Mesenchymal stem cell (in vitro differentiated cells and primary cell): Measurements from ENCODE around the gene PPP1R9A.
"Not testable (repeated sequence)": the region's sequence is repeated elsewhere in the genome, so short reads cannot be mapped to it uniquely, and the experiment has no call there.

ENCODE experiments used
- DNase-seq: peaks from one replicate; pipeline ENCODE4 v3.0.0-alpha.2; 2013
- H2AFZ ChIP-seq: one replicate; pipeline ENCODE4 v1.6.1; 2013; ENCODE audit warnings: low read depth, mild to moderate bottlenecking, control low read depth, inconsistent platforms, low read length, moderate library complexity
- H2AK5ac ChIP-seq: 2 replicates; pipeline ENCODE4 v1.6.1; 2013; ENCODE audit warnings: low read length, moderate library complexity, mild to moderate bottlenecking, inconsistent platforms; ENCODE audit not compliant: severe bottlenecking
- H2BK120ac ChIP-seq: one replicate; pipeline ENCODE4 v1.6.1; 2013; ENCODE audit warnings: low read depth, mild to moderate bottlenecking, inconsistent platforms, low read length, moderate library complexity
- H2BK12ac ChIP-seq, 2 experiments: one replicate each; pipeline ENCODE4 v1.6.1; 2013; ENCODE audit warnings: inconsistent platforms in 2 of 2, low read length in 2 of 2, mild to moderate bottlenecking in 2 of 2, moderate library complexity in 2 of 2, control low read depth in 1 of 2
- H2BK15ac ChIP-seq: one replicate; pipeline ENCODE4 v1.6.1; 2013; ENCODE audit warnings: mild to moderate bottlenecking, low read depth, inconsistent platforms; ENCODE audit not compliant: poor library complexity, severe bottlenecking
- H2BK5ac ChIP-seq: 2 replicates; pipeline ENCODE4 v1.6.1; 2013; ENCODE audit warnings: low read depth, mild to moderate bottlenecking, low read length, control low read depth, inconsistent platforms; ENCODE audit not compliant: poor library complexity, severe bottlenecking
- H3K14ac ChIP-seq, 2 experiments: one replicate each; pipeline ENCODE4 v1.6.1; 2013; ENCODE audit warnings: inconsistent platforms in 2 of 2, low read length in 2 of 2, control low read depth in 1 of 2, mild to moderate bottlenecking in 1 of 2, moderate library complexity in 1 of 2
- H3K18ac ChIP-seq, 2 experiments: one replicate each; pipeline ENCODE4 v1.6.1; 2013; ENCODE audit warnings: inconsistent platforms in 2 of 2, low read length in 2 of 2, control low read depth in 1 of 2, low read depth in 1 of 2, mild to moderate bottlenecking in 1 of 2
- H3K23ac ChIP-seq, 2 experiments: one replicate each; pipeline ENCODE4 v1.6.1; 2013; ENCODE audit warnings: inconsistent platforms in 2 of 2, low read length in 2 of 2, mild to moderate bottlenecking in 2 of 2, moderate library complexity in 2 of 2, control low read depth in 1 of 2
- H3K27ac ChIP-seq: 2 replicates; pipeline ENCODE4 v1.5.1; 2013; ENCODE audit warnings: mild to moderate bottlenecking, moderate library complexity, low read length, control low read depth, inconsistent platforms; ENCODE audit not compliant: poor library complexity, severe bottlenecking
- H3K27me3 ChIP-seq, 2 experiments: 2 replicates each; pipeline versions ENCODE4 v1.6.1 to v1.7.0; 2013; ENCODE audit warnings: low read length in 2 of 2, mild to moderate bottlenecking in 2 of 2, moderate library complexity in 2 of 2, control low read depth in 1 of 2, inconsistent platforms in 1 of 2; ENCODE audit not compliant: control insufficient read depth in 1 of 2, insufficient read depth in 1 of 2
- H3K36me3 ChIP-seq, 2 experiments: 2 replicates each; pipeline versions ENCODE4 v1.6.1 to v1.7.0; 2013; ENCODE audit warnings: low read length in 2 of 2, control low read depth in 1 of 2, inconsistent platforms in 1 of 2, low read depth in 1 of 2, mild to moderate bottlenecking in 1 of 2; ENCODE audit not compliant: insufficient read depth in 2 of 2, control insufficient read depth in 1 of 2
- H3K4ac ChIP-seq, 2 experiments: one replicate each; pipeline ENCODE4 v1.6.1; 2013; ENCODE audit warnings: inconsistent platforms in 2 of 2, low read length in 2 of 2, mild to moderate bottlenecking in 2 of 2, moderate library complexity in 2 of 2, control low read depth in 1 of 2, low read depth in 1 of 2
- H3K4me1 ChIP-seq: 2 replicates; pipeline ENCODE4 v1.6.1; 2013; ENCODE audit warnings: low read depth, low read length, control low read depth; ENCODE audit not compliant: control insufficient read depth, insufficient read depth
- H3K4me2 ChIP-seq: 2 replicates; pipeline ENCODE4 v1.6.1; 2013; ENCODE audit warnings: low read length, mild to moderate bottlenecking, inconsistent platforms; ENCODE audit not compliant: poor library complexity, severe bottlenecking
- H3K4me3 ChIP-seq, 2 experiments: 2 replicates each; pipeline versions ENCODE4 v1.5.1 to v1.7.0; 2013; ENCODE audit warnings: low read length in 2 of 2, mild to moderate bottlenecking in 2 of 2, control low read depth in 1 of 2, low read depth in 1 of 2; ENCODE audit not compliant: insufficient read depth in 1 of 2
- H3K79me1 ChIP-seq: replicated peaks from 2 replicates; pipeline ENCODE4 v1.6.1; 2013; ENCODE audit warnings: mild to moderate bottlenecking, control low read depth, low read length, inconsistent platforms; ENCODE audit not compliant: poor library complexity, severe bottlenecking
- H3K9ac ChIP-seq: 2 replicates; pipeline ENCODE4 v1.7.0; 2013; ENCODE audit warnings: mild to moderate bottlenecking, low read length, moderate library complexity
- H3K9me3 ChIP-seq: 2 replicates; pipeline ENCODE4 v1.7.0; 2013; ENCODE audit warnings: mild to moderate bottlenecking, low read length; ENCODE audit not compliant: control insufficient read depth
- H4K8ac ChIP-seq: one replicate; pipeline ENCODE4 v1.6.1; 2013; ENCODE audit warnings: inconsistent platforms, mild to moderate bottlenecking, low read length, moderate library complexity
- H4K91ac ChIP-seq: one replicate; pipeline ENCODE4 v1.6.1; 2013; ENCODE audit warnings: mild to moderate bottlenecking, low read length, inconsistent platforms
- WGBS: methylation state at CpG from one replicate; pipeline ENCODE4 v1.1.7; 2013; ENCODE audit warnings: mixed read lengths; 5-methylcytosine and 5-hydroxymethylcytosine counted together

The PPP1R9A gene

DNA sequence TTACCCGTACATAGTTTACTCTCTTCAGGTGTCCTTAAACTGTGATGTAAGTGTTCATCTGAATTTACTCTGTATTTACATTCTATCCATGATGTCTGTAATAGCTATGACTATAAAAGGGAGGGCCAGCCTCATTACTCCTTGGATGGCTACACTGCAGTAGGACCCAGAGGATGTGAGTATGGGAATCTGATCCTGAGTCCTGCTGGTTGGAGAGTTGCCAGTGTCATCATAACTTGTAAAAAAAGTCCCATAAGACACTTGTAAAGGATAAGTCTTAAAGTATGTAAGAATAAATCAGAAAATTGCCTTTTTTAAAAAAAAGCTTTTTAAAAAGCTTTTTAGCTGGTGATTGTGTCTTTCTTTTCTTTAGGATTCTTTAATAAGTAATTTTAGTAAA, 95.4 kb downstream of the PPP1R9A start:
- Histone ChIP-seq H2AFZ (no peak overlapping the region), H2BK15ac (no peak overlapping the region), H3K4me1 (no peaks in the 10 kb centered on the region), H3K27me3 (no peaks in the 10 kb centered on the region), H2BK12ac (no peak overlapping the region), H3K23ac (no peak overlapping the region), H3K4ac (no peak overlapping the region), H3K9me3 (no peaks in the 10 kb centered on the region), H3K18ac (no peak overlapping the region), H4K91ac (no peak overlapping the region), H3K9ac (no peak overlapping the region), H3K79me1 (peaks cover 7% of the 10 kb centered on the region), H3K14ac (no peak overlapping the region), H3K4me2 (no peak overlapping the region), H2BK120ac (no peak overlapping the region), H3K36me3 (no peaks in the 10 kb centered on the region), H3K4me3 (no peak overlapping the region), H4K8ac (no peak overlapping the region), H2AK5ac (no peak overlapping the region), H3K27ac (no peak overlapping the region), H2BK5ac (no peak overlapping the region)
- WGBS = no CpG with 5 or more reads among the region's 1 CpG
- DNase-seq = no peak

DNA sequence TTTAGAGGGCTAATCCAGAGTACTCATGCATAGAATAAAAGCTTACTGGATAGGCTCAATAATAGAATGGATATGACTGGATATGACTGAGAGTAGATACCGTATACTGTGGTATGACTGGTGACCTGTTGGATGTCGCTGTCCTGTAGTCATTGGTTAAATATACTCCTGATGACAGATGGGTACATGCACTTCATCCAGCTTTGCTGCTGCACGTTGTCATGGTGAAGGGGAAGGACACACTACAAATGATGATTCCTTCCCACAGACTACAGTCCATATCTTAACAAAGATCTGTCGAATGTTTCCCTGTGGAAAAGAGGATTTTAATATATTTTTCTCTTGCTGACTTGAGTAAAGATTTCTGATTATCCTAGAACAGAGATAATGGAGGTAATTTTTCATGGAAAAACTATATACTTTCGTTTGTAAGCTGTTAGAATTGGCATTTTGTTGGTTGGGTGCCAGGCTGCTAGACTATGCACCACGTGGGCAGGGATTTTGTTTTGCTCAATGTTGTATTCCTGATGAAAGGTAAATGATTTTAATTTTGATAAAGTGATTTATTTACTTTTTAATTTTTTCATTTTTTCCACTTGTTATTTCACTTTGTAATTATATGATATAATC, 97.3 kb downstream of the PPP1R9A start:
- Histone ChIP-seq H3K4me3 (no peak overlapping the region), H3K27me3 (no peaks in the 10 kb centered on the region), H2AFZ (no peak overlapping the region), H3K9ac (no peak overlapping the region), H3K9me3 (no peaks in the 10 kb centered on the region), H2BK5ac (no peak overlapping the region), H2BK120ac (no peak overlapping the region), H3K23ac (no peak overlapping the region), H3K14ac (peak overlapping the region in 1 of 2 experiments; percentile 55), H3K18ac (no peak overlapping the region), H2AK5ac (no peak overlapping the region), H2BK12ac (no peak overlapping the region), H2BK15ac (no peak overlapping the region), H3K4ac (no peak overlapping the region), H3K79me1 (peaks cover 10% of the 10 kb centered on the region), H4K8ac (no peak overlapping the region), H3K36me3 (no peaks in the 10 kb centered on the region), H4K91ac (no peak overlapping the region), H3K4me2 (no peak overlapping the region), H3K4me1 (no peaks in the 10 kb centered on the region), H3K27ac (no peak overlapping the region)
- WGBS = 87% methylated on average over 3 of the region's 6 CpGs
- peak; percentile 37 for DNase-seq

DNA sequence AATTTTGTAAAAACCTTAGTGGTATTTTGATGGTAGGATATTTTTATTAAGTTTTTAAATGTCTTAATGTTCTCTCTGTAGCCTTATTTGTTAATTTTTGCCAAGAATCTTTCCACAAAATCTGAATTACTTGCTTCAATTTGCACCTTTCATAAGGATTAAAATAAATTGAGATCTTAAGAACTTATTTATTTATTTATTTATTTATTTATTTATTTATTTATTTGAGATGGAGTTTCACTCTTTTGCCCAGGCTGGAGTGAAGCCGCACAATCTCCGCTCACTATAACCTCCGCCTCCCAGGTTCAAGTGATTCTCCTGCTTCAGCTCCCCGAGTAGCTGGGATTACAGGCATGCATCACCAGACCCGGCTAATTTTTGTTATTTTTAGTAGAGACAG, 98.6 kb downstream of the PPP1R9A start:
- no peaks in the 10 kb centered on the region for H3K27me3 ChIP-seq
- H2AFZ ChIP-seq = no peak overlapping the region
- 95% methylated on average over 5 of the region's 5 CpGs for WGBS
- H3K9ac ChIP-seq = no peak overlapping the region
- H3K4me2 ChIP-seq = no peak overlapping the region
- peaks cover 10% of the 10 kb centered on the region for H3K79me1 ChIP-seq
- H3K9me3 ChIP-seq = no peaks in the 10 kb centered on the region
- no peaks in the 10 kb centered on the region for H3K36me3 ChIP-seq
- H4K91ac ChIP-seq = no peak overlapping the region
- no peak overlapping the region for H2AK5ac ChIP-seq
- no peak overlapping the region for H4K8ac ChIP-seq
- no peak overlapping the region for H2BK120ac ChIP-seq
- no peak overlapping the region for H2BK5ac ChIP-seq
- no peak overlapping the region for H2BK15ac ChIP-seq
- no peak overlapping the region for H3K23ac ChIP-seq
- H3K27ac ChIP-seq = no peak overlapping the region
- no peak overlapping the region for H2BK12ac ChIP-seq
- DNase-seq = no peak
- H3K4me1 ChIP-seq = no peaks in the 10 kb centered on the region
- H3K14ac ChIP-seq = no peak overlapping the region
- H3K4ac ChIP-seq = no peak overlapping the region
- no peak overlapping the region for H3K18ac ChIP-seq
- no peak overlapping the region for H3K4me3 ChIP-seq

DNA sequence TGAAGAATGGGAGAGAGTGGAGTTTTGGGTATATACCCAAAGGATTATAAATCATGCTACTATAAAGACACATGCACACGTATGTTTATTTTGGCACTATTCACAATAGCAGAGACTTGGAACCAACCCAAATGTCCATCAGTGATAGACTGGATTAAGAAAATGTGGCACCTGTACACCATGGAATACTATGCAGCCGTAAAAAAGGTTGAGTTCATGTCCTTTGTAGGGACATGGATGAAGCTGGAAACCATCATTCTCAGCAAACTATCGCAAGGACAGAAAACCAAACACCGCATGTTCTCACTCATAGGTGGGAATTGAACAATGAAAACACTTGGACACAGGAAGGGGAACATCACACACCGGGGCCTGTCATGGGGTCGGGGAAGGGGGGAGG, 101.4 kb downstream of the PPP1R9A start:
- H3K4ac ChIP-seq, H3K27me3 ChIP-seq, H2AFZ ChIP-seq, H3K4me1 ChIP-seq, H3K9ac ChIP-seq, H2BK120ac ChIP-seq, H3K4me3 ChIP-seq, H4K91ac ChIP-seq, H2BK15ac ChIP-seq, H3K14ac ChIP-seq, H3K23ac ChIP-seq, H2AK5ac ChIP-seq, H3K27ac ChIP-seq, H3K18ac ChIP-seq, H2BK5ac ChIP-seq, H3K36me3 ChIP-seq, DNase-seq, H2BK12ac ChIP-seq, H3K9me3 ChIP-seq, H4K8ac ChIP-seq, H3K4me2 ChIP-seq: not testable (repeated sequence)
- H3K79me1 ChIP-seq = peaks cover 10% of the 10 kb centered on the region
- WGBS = 90% methylated on average over 4 of the region's 6 CpGs
